Measurements from ENCODE around the gene COL18A1.

GRCh38 chr21:45433301-45433700 is 28.3 kb downstream of the COL18A1 start:
- TF ChIP-seq, protein P1, sequence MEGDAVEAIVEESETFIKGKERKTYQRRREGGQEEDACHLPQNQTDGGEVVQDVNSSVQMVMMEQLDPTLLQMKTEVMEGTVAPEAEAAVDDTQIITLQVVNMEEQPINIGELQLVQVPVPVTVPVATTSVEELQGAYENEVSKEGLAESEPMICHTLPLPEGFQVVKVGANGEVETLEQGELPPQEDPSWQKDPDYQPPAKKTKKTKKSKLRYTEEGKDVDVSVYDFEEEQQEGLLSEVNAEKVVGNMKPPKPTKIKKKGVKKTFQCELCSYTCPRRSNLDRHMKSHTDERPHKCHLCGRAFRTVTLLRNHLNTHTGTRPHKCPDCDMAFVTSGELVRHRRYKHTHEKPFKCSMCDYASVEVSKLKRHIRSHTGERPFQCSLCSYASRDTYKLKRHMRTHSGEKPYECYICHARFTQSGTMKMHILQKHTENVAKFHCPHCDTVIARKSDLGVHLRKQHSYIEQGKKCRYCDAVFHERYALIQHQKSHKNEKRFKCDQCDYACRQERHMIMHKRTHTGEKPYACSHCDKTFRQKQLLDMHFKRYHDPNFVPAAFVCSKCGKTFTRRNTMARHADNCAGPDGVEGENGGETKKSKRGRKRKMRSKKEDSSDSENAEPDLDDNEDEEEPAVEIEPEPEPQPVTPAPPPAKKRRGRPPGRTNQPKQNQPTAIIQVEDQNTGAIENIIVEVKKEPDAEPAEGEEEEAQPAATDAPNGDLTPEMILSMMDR (IDR thresholded peaks at IDR 0.05): no peak
- no peak for TF ChIP-seq POLR2A (IDR thresholded peaks at IDR 0.05)
